HepG2 (cell line): ENCODE data around the gene ROBO2. TPM values are rescaled to one million over a fixed set of nuclear protein-coding genes. Genes with fewer than 3 reads are reported as not detected.

Experiments used
- ATAC-seq: fragments of 200-7000 bp; cut with Tn5 transposase; 3 replicates; pipeline ENCODE4 v1.9.1; 2020; ENCODE audit warnings: mild to moderate bottlenecking, moderate library complexity
- BruUV-seq: library from RNA; stranded (reverse); fragments of 400-500 nt; replicated peaks from 2 replicates; lab custom pipeline; 2021; lab: Mats Ljungman, UMichigan
- CTCF ChIA-PET: fragments of 300-600 bp; formaldehyde crosslinking; extraction: SDS; loops from one replicate; lab custom pipeline; 2021; ENCODE audit warnings: low total read pairs, inconsistent platforms, low intra/inter-chr PET ratio; lab: Yijun Ruan, JAX
- POLR2A ChIA-PET: fragments of 350-600 bp; sonication (Branson Sonifier 250); formaldehyde crosslinking; loops from one replicate; lab custom pipeline; 2020; ENCODE audit warnings: antibody characterized with exemption, inconsistent platforms; lab: Yijun Ruan, JAX
- DNase-seq: peaks from one replicate; pipeline ENCODE4 v3.0.0-alpha.2; 2015; ENCODE audit warnings: low spot score
- FAIRE-seq: peaks from 3 replicates; lab custom pipeline; 2011; peaks lifted over from hg19 to GRCh38; lab: Jason Lieb, UNC
- H2AFZ ChIP-seq: one replicate; pipeline ENCODE4 v1.6.1; 2011; ENCODE audit warnings: low read length, inconsistent platforms
- H3K27ac ChIP-seq: fragments of 300-600 bp; 3 replicates; pipeline ENCODE4 v1.8.0; 2011; ENCODE audit warnings: mixed run types, mild to moderate bottlenecking, mixed read lengths, low read length, inconsistent platforms; ENCODE audit not compliant: insufficient read depth; ENCODE audit errors: extremely low read length
- H3K27me3 ChIP-seq, 2 experiments: fragments of 200-600 bp in 1 of 2; 2 replicates in 1 of 2; 3 replicates in 1 of 2; pipeline versions ENCODE4 v1.6.0 to v1.8.0; 2011; ENCODE audit warnings: low read length in 2 of 2, mild to moderate bottlenecking in 2 of 2, moderate library complexity in 2 of 2, inconsistent platforms in 1 of 2; ENCODE audit not compliant: insufficient read depth in 2 of 2, control insufficient read depth in 1 of 2
- H3K36me3 ChIP-seq, 2 experiments: fragments of 200-600 bp in 1 of 2; replicated peaks in 1 of 2; 2 replicates in 1 of 2; 3 replicates in 1 of 2; pipeline versions ENCODE4 v1.5.1 to v1.8.0; 2011; ENCODE audit warnings: low read length in 2 of 2, inconsistent platforms in 1 of 2; ENCODE audit not compliant: insufficient read depth in 2 of 2, control insufficient read depth in 1 of 2
- H3K4me1 ChIP-seq: 2 replicates; pipeline ENCODE4 v1.5.1; 2012; ENCODE audit warnings: low read length, inconsistent platforms; ENCODE audit not compliant: insufficient read depth
- H3K4me2 ChIP-seq: 2 replicates; pipeline ENCODE4 v1.6.0; 2011; ENCODE audit warnings: low read depth, low read length, inconsistent platforms
- H3K4me3 ChIP-seq, 3 experiments: fragments of 200-600 bp in 1 of 3; sonication (generic), shearing (Covaris generic) in 1 of 3; replicated peaks in 1 of 3; 2 replicates each; pipeline ENCODE4 v1.5.1; 2011 to 2016; ENCODE audit warnings: low read length in 3 of 3, inconsistent platforms in 2 of 3, low read depth in 2 of 3, mild to moderate bottlenecking in 2 of 3, control low read depth in 1 of 3, mixed read lengths in 1 of 3; ENCODE audit not compliant: insufficient read depth in 1 of 3
- H3K79me2 ChIP-seq: one replicate; pipeline ENCODE4 v1.6.1; 2011; ENCODE audit warnings: low read length, inconsistent platforms; ENCODE audit not compliant: insufficient read depth
- H3K9ac ChIP-seq: 2 replicates; pipeline ENCODE4 v1.6.0; 2011; ENCODE audit warnings: mild to moderate bottlenecking, low read depth, low read length, inconsistent platforms; ENCODE audit not compliant: insufficient read depth
- H3K9me3 ChIP-seq: 2 replicates; pipeline ENCODE4 v1.5.1; 2012; ENCODE audit warnings: mild to moderate bottlenecking, low read length
- H4K20me1 ChIP-seq: 2 replicates; pipeline ENCODE4 v1.6.0; 2011; ENCODE audit warnings: inconsistent platforms, mild to moderate bottlenecking, low read length, moderate library complexity; ENCODE audit not compliant: insufficient read depth
- ESRRA ChIP-seq: sonication (generic); formaldehyde crosslinking; IDR thresholded peaks from 2 replicates; pipeline ENCODE4 v1.5.1; 2020; ENCODE audit warnings: mild to moderate bottlenecking, low read depth, missing genetic modification reagents
- MAFF ChIP-seq: IDR thresholded peaks from 2 replicates; pipeline ENCODE4 v1.6.1; 2011; ENCODE audit warnings: low read depth, low read length, improper control_type of control experiment
- MAFK ChIP-seq, 2 experiments: IDR thresholded peaks in 1 of 2; conservative IDR thresholded peaks in 1 of 2; 2 replicates each; pipeline ENCODE4 v1.6.1; 2011; ENCODE audit warnings: improper control_type of control experiment in 2 of 2, low read length in 2 of 2
- ZNF446 ChIP-seq: sonication (generic); formaldehyde crosslinking; IDR thresholded peaks from 2 replicates; pipeline ENCODE4 v1.5.0; 2020; ENCODE audit warnings: mild to moderate bottlenecking, missing genetic modification reagents
- ZNF7 ChIP-seq: IDR thresholded peaks from 2 replicates; pipeline ENCODE4 v1.6.1; 2016; ENCODE audit warnings: missing biosample characterization, missing genetic modification reagents
- WGBS: methylation state at CpG from one replicate; pipeline ENCODE4 v1.1.6; 2017; ENCODE audit warnings: low lambda C conversion rate; 5-methylcytosine and 5-hydroxymethylcytosine counted together
- in situ Hi-C: cut with HindIII; loops from 2 replicates; pipeline ENCODE4 v1.10.0; 2017; ENCODE audit warnings: low pct_unique_long_range_greater_than_20kb; ENCODE audit not compliant: extremely low pct_ligation_motif_present
- intact Hi-C: fragments of 100-400 bp; cut with micrococcal nuclease; formaldehyde crosslinking; loops from one replicate; pipeline ENCODE4 v1.10.0; 2022; ENCODE audit not compliant: unreplicated experiment
- polyA plus RNA-seq, 8 experiments: library from polyadenylated mRNA; depleted of rRNA in 3 of 8; stranded (reverse) in 7 of 8; unstranded in 1 of 8; fragments of >200 nt; fragmentation: Illumina TruSeq in 4 of 8; extraction: Trizol in 4 of 8; gene quantifications; 2 replicates each; pipeline versions ENCODE4 v1.2.1 to v1.2.3, GENCODE V29; 2011 to 2016; ENCODE audit warnings: low read depth in 4 of 8, missing spikeins in 1 of 8, mixed read lengths in 1 of 8; ENCODE audit not compliant: insufficient read depth in 1 of 8
- total RNA-seq, 5 experiments: library from RNA; depleted of rRNA; stranded (reverse); fragments of >200 nt; fragmentation: Illumina TruSeq; extraction: Trizol; gene quantifications; 2 replicates each; pipeline ENCODE4 v1.2.3, GENCODE V29; 2016; ENCODE audit warnings: low read depth in 1 of 5
- TF ChIP-seq, protein P1 (sequence below): sonication (generic); formaldehyde crosslinking; conservative IDR thresholded peaks from 2 replicates; pipeline ENCODE4 v1.4.0; 2020; ENCODE audit warnings: missing genetic modification reagents
- TF ChIP-seq, protein P2 (sequence below): sonication (generic); formaldehyde crosslinking; IDR thresholded peaks from 2 replicates; pipeline ENCODE4 v1.4.0; 2020; ENCODE audit warnings: missing genetic modification reagents; ENCODE audit errors: not compliant biosample characterization
- TF ChIP-seq, protein P3 (sequence below): sonication (generic); formaldehyde crosslinking; IDR thresholded peaks from 2 replicates; pipeline ENCODE4 v1.5.1; 2020; ENCODE audit warnings: missing genetic modification reagents, mild to moderate bottlenecking, borderline replicate concordance

The ROBO2 gene
- total and polyA plus RNA-seq, 2 of the 13 experiments (the other 11 are each of a cell fraction or from before 2014, with no cell fraction given), result not detected

DNA sequence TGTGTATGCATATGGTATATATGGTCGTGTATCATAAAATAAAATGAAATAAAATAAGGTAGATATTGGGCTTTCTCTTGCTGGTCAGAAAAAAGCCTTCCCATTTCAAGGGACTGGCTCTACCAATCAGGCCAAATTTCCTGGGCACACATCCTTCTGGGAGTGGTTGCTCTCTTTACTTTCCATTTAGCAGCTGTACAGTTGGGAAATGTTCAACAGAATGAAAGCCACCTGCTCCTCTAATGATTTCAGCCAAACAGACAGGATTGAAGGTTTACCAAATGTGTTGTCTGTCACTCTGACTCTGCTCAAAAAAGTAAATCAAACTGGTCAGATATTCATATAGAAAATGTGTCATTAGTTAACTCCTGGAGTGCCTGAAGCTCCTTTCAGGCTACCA lies 380.4 kb downstream of the ROBO2 start (continued):
- TF ChIP-seq, protein P1, sequence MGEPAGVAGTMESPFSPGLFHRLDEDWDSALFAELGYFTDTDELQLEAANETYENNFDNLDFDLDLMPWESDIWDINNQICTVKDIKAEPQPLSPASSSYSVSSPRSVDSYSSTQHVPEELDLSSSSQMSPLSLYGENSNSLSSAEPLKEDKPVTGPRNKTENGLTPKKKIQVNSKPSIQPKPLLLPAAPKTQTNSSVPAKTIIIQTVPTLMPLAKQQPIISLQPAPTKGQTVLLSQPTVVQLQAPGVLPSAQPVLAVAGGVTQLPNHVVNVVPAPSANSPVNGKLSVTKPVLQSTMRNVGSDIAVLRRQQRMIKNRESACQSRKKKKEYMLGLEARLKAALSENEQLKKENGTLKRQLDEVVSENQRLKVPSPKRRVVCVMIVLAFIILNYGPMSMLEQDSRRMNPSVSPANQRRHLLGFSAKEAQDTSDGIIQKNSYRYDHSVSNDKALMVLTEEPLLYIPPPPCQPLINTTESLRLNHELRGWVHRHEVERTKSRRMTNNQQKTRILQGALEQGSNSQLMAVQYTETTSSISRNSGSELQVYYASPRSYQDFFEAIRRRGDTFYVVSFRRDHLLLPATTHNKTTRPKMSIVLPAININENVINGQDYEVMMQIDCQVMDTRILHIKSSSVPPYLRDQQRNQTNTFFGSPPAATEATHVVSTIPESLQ (CRISPR knock-in tag), result no peak
- TF ChIP-seq ESRRA (no peak), ZNF446 (CRISPR knock-in tag) (no peak)

DNA sequence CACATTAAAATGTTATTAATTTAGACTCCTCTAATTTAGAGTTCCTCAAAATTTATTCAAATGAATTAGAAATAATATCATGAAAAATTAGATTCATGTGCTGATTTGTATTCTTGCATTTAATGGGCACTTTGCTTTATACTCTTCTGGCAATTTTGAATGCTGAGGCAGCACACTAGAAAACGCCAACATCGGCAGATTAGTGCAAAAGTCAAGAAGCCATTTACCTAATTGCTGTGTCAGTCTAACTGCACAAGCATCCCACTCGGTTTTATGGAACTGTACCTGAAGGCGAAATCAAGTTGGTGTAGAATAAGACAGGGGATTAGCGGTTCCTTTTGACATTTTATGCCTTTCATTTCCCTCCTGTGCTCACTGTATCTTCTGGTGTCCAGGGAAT lies 382.0 kb downstream of the ROBO2 start:
- no peaks in the 10 kb centered on the region for H4K20me1 ChIP-seq
- DNase-seq, result no peak
- no peak overlapping the region for H2AFZ ChIP-seq
- in situ Hi-C loops, result no loop called here
- no peak overlapping the region for H3K4me2 ChIP-seq
- no peaks in the 10 kb centered on the region for H3K36me3 ChIP-seq
- no peak overlapping the region for H3K9ac ChIP-seq
- no peak overlapping the region for H3K27ac ChIP-seq
- TF ChIP-seq MAFK (conservative IDR thresholded peaks at IDR 0.05 in 1 of 2, IDR thresholded peaks at IDR 0.05 in 1 of 2; ENCODE audit: low read length in 2 of 2) (peak; percentile 67 to 83), MAFF (peak; percentile 75), ZNF7 (CRISPR knock-in tag) (no peak)
- TF ChIP-seq, protein P2, sequence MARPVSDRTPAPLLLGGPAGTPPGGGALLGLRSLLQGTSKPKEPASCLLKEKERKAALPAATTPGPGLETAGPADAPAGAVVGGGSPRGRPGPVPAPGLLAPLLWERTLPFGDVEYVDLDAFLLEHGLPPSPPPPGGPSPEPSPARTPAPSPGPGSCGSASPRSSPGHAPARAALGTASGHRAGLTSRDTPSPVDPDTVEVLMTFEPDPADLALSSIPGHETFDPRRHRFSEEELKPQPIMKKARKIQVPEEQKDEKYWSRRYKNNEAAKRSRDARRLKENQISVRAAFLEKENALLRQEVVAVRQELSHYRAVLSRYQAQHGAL (CRISPR knock-in tag), result no peak
- TF ChIP-seq, protein P3, sequence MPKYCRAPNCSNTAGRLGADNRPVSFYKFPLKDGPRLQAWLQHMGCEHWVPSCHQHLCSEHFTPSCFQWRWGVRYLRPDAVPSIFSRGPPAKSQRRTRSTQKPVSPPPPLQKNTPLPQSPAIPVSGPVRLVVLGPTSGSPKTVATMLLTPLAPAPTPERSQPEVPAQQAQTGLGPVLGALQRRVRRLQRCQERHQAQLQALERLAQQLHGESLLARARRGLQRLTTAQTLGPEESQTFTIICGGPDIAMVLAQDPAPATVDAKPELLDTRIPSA (CRISPR knock-in tag), result no peak
- TF ChIP-seq, all 625 proteins: peak for 2
- intact Hi-C loops, result no loop called here
- ATAC-seq, result no peak
- Histone ChIP-seq H3K27me3 (no peaks in the 10 kb centered on the region), H3K79me2 (no peaks in the 10 kb centered on the region), H3K9me3 (no peaks in the 10 kb centered on the region), H3K4me1 (no peaks in the 10 kb centered on the region), H3K4me3 (no peak overlapping the region)
- ChIA-PET CTCF (no interaction called here), POLR2A (no interaction called here)
- no TSS peak for BruUV-seq
- FAIRE-seq, result no peak
- WGBS, result 43% methylated on average over 5 of the region's 5 CpGs
